ENCODE data around the gene CPPED1.
A peak's percentile ranks its signal among the peaks of the same experiment; 100 is the strongest.
"Not testable (repeated sequence)": the region's sequence is repeated elsewhere in the genome, so short reads cannot be mapped to it uniquely, and the experiment has no call there.

CPPED1 gene, protein sequence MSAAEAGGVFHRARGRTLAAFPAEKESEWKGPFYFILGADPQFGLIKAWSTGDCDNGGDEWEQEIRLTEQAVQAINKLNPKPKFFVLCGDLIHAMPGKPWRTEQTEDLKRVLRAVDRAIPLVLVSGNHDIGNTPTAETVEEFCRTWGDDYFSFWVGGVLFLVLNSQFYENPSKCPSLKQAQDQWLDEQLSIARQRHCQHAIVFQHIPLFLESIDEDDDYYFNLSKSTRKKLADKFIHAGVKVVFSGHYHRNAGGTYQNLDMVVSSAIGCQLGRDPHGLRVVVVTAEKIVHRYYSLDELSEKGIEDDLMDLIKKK

DNA sequence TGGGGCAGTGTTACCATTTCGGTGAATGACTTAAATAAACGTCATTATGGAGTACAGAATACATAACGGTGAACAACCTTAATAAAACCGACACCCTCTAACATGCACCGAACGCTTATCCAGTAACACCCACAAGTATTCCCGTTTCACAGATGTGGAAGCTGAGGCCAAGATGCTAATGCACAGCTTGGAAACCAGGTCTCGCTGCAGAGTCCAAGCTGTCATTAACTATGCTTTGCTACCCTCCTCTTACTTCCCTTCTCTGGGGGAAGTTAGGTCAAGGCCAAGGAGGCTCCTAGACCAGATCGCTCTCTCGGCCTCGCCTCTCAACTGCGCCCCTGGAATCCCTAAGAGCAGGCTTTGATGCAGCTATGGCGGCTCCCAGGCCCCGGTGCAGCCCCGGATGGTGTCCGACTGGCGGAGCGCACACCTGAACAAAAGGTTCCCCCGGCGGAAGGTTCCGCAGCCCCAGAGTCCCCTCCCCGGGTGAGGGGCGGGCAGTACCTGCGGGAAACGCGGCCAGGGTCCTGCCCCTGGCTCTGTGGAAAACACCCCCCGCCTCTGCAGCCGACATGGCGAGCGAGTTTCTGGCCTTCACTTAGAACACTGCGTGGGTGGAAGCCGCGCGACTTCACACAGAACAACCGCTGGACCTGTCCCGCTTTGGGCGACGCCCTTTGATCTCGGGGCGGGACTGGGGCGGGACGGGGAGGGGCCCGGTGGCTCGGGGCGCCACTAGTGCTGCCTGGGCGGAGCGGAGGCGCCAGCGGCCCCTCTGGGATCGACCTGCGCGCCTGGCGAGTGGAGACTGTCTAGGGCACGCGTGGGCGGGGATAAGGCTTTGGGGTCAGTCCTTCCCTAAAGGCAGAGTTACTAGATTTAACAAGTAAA is at the start of gene CPPED1:
CPPED1 (minus strand) TSS at position 685 of the 891 bp plus-strand sequence; CDS start at position 574, 111 bp downstream.
- peak; percentile 97 to 98 for DNase-seq

GRCh38 chr16:12850186-12850585 is 46.5 kb upstream of the CPPED1 start:
- no peak for DNase-seq

GRCh38 chr16:12846592-12846991 is 42.9 kb upstream of the CPPED1 start:
- no peak for DNase-seq

- DNase-seq: no peak
Measured at GRCh38 chr16:12845282-12845681, 41.6 kb upstream of the CPPED1 start.

- DNase-seq: peak in 1 of 2 donors; percentile 18
Measured at GRCh38 chr16:12837756-12838155, 34.1 kb upstream of the CPPED1 start.

DNA sequence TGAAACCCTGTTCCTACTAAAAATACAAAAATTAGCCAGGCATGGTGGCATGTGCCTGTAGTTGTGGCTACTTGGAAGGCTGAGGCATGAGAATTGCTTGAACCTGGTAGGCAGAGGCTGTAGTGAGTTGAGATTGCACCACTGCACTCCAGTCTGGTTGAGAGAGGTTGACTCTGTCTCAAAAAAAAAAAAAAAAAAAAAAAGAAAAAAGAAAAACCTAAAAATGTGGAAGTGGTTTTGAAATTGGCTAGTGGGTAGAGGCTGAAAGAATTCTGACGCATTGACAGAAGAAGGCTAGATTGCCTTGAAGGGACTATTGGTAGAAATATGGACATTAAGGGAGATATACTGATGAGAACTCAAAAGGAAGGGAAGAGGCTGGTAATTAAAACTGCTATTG is 33.6 kb upstream of the CPPED1 start:
- peak; percentile 34 to 62 for DNase-seq

GRCh38 chr16:12833926-12834325 is 30.2 kb upstream of the CPPED1 start:
- DNase-seq: no peak

- no peak for DNase-seq
Measured at GRCh38 chr16:12829096-12829888, 25.6 kb upstream of the CPPED1 start.

- DNase-seq: no peak
Measured at GRCh38 chr16:12828206-12828605, 24.5 kb upstream of the CPPED1 start.

DNA sequence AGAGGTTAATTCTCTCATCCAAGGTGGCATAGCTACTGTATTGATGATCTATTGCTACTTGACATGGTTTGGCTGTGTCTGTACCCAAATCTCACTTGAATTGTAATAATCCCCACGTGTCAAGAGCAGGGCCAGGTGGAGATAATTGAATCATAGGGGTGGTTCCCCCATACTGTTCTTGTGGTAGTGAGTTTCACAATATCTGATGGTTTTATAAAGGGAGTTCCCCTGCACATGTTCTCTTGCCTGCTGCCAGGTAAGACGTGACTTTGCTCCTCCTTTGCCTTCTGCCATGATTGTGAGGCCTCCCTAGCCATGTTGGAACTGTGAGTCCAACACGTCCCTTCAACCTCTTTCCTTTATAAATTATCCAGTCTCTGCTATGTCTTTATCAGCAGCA is 22.9 kb upstream of the CPPED1 start:
- no peak for DNase-seq

DNA sequence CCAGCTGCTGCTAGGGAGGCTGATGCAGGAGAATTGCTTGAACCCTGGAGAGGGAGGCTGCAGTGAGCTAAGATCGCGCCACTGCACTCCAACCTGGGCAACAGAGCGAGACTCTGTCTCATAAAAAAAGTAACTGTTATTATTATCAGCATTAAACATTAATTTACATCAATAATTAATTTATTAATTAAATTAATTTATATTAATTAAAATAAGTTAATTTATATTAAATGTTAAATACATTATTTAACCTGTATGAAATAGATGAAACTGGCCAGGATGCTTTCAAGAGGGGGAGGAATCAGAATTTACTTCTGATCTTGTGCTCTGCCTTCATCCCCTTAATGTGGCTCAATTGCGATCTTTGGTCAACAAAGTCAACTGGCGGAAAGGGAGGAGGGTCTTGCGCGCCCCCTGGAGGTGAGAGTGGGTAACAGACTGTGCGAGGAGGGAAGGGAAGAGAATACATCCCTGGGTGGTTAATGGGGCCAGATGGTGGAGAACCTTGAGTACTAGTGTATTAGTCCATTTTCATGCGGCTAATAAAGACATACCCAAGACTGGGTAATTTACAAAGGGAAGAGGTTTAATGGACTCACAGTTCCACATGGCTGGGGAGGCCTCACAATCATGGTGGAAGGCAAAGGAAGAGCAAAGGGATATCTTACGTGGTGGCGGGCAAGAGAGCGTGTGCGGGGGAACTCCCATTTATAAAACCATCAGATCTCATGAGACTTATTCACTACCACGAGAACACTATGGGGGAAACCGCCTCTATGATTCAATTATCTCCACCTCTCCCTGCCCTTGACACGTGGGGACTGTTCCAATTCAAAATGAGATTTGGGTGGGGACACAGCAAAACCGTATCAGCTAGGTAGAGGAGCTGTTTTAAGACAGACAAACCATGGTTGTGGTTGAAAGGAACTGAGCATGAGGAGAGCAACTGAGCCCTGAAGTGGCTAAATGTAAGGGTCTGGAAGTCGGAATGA is 15.7 kb upstream of the CPPED1 start:
- DNase-seq: peak; percentile 55 to 93

- DNase-seq: peak in 1 of 2 donors; percentile 72
Measured at GRCh38 chr16:12818326-12818725, 14.6 kb upstream of the CPPED1 start.

DNA sequence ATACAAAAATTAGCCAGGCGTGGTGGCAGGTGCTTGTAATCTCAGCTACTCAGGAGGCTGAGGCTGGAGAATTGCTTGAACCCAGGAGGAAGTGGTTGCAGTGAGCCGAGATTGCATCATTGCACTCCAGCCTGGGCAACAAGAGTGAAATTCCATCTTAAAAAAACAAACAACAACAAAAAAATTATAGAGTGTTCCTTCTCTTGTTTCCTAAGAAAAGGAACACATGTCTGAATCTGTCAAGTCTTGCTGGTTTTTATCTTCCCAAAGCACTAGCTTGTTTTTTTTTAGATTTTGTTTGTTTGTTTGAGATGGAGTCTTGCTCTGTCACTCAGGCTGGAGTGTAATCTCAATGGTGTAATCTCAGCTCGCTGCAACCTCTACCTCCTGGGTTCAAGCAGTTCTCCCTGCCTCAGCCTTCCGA is 13.1 kb upstream of the CPPED1 start:
- DNase-seq: peak; percentile 32 to 57

DNA sequence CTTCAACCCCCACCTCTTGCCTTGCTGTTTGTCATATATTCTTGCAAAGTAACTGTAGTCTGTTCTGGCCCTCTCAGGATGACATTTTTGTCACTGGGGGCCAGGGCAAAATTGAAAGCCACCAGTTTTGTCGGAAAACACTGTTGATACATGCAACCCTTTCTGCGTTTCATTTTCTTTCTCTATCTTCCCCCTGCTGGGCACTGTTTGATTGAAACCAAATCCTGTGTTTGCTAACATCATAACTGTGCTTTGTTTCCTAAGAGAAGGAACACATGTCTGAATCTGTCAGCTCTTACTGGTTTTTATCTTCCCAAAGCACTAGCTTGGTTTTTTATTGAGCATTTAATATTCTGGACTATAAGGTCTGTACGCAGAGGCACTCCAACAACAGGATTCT is 11.7 kb upstream of the CPPED1 start:
- DNase-seq: peak; percentile 30 to 59

DNA sequence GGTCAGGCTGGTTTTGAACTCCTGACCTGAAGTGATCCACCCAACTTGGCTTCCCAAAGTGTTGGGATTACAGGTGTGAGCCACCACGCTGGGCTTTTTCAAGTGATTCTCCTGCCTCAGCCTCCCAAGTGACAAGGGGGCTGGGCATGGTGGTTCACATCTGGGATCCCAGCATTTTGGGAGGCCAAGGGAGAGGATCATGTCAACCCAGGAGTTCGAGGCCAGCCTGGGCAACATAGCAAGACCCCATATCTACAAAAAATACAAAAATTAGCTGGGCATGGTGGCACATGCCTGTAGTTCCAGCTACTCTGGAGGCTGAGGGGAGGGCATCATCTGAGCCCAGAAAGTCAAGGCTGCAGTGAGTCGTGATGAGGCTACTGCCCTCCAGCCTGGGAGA is 10.0 kb upstream of the CPPED1 start:
- DNase-seq: not testable (repeated sequence)

- DNase-seq: peak in 1 of 2 donors; percentile 11
Measured at GRCh38 chr16:12813321-12813720, 9.6 kb upstream of the CPPED1 start.

DNA sequence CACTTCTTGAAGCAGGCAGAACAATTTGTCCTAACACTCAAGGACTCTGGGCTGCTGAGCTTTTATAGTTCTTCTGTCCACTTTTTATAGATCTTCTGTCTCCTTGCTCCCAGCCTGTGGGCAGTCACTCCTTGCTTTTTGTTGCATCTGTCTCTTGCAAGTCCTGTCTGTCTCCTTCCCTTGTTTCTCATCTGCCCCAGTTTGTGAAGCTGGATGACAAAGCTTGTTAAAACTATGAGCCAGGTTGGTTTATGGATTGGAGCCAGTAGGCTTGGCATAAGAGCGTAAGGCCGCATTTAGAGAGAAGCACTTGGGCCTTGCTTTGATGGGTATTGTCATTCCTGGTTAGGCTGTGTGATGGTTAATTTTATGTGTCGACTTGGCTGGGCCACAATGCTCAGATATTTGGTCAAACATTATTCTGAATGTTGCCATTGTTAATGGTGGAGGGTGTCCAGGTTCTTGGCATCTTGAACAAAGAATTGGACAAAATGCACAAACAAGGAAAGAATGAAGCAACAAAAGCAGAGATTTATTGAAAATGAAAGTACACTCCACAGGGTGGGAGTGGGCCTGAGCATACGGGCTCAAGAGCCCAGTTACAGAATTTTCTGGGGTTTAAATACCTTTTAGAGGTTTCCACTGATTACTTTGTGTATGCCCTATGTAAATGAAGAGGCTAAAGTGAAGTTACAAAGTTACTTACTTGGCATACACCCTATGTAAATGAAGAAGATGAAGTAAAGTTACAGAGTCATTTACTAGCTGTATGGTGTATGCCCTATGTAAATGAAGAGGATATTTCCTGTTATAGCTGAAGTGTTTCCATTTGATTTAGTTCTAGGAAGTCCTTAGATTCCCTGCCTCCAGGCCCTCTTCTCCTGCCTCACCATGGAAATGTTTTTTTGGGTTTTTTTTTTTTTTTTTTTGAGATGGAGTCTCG is 8.0 kb upstream of the CPPED1 start:
- DNase-seq: no peak

GRCh38 chr16:12805066-12805465 is 1.4 kb upstream of the CPPED1 start:
- DNase-seq: peak; percentile 16 to 65

DNA sequence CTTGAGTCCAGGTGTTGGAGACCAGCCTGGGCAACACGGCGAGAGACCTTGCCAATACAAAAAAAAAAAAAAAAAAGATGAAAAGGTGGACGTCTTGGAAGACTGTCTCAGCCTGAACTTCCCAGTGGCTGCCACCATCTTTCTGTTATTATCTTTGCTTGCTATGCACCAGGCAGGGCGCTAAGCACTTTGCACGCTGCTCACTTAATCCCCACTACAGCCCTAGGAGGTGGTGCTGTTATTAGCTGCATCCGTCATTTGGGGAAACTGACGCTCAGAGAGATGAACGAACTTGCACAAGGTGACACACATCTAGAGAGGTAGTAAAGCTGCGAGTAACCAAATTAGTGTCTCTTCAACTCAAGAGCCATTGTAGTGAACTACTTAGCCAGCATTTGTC is 708 bp upstream of the CPPED1 start:
- no peak for DNase-seq

- DNase-seq: peak in 1 of 2 donors; percentile 8
Measured at GRCh38 chr16:12802661-12803060, 1.0 kb downstream of the CPPED1 start.

DNA sequence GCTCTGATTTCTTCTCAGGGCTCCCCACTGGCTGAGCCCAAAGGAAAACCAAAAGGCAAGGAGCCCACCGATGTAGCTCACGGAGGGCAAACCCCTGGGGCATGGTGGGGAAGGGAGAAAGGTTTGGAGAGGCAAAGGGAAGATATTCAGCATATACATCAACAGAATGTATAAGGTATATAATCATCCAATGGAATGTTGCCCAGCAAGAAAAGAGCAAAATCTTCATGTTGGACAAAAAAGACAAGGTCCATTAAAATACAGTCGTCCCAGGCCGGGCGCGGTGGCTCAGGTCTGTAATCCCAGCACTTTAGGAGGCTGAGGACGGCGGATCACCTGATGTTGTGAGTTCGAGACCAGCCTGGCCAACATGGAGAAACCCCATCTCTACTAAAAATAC is 1.6 kb downstream of the CPPED1 start:
- DNase-seq: peak in 1 of 2 donors; percentile 6

Measured in inflammatory macrophage treated with lipopolysaccharide for 1 hour (primary cell).